H1 (cell line): ENCODE measurements around the gene NID1. TPM values are rescaled to one million over a fixed set of nuclear protein-coding genes. Genes with fewer than 3 reads are reported as not detected.

ENCODE experiments used
- BACH1 ChIP-seq: IDR thresholded peaks from 2 replicates; pipeline ENCODE4 v1.6.1; 2012; ENCODE audit warnings: low read length, improper control_type of control experiment
- CHD1 ChIP-seq: IDR thresholded peaks from 2 replicates; pipeline ENCODE4 v1.6.1; 2012; ENCODE audit warnings: low read depth, low read length, improper control_type of control experiment
- JUND ChIP-seq: IDR thresholded peaks from 2 replicates; pipeline ENCODE4 v1.6.1; 2011; ENCODE audit warnings: mild to moderate bottlenecking, improper control_type of control experiment, low read length
- NRF1 ChIP-seq: IDR thresholded peaks from 2 replicates; pipeline ENCODE4 v1.6.1; 2011; ENCODE audit warnings: mild to moderate bottlenecking, low read depth, low read length, improper control_type of control experiment
- polyA plus RNA-seq, 7 experiments: library from polyadenylated mRNA; depleted of rRNA in 3 of 7; stranded (reverse) in 5 of 7; unstranded in 2 of 7; fragments of >200 nt in 5 of 7; fragments of 200-250 nt in 2 of 7; gene quantifications; 1 replicate in 5 of 7; 2 replicates in 1 of 7; 4 replicates in 1 of 7; pipeline versions ENCODE4 v1.2.1 to v1.2.3, GENCODE V29; 2011 to 2013; ENCODE audit warnings: missing spikeins in 2 of 7, mixed read lengths in 2 of 7
- total RNA-seq: library from RNA; stranded (reverse); fragmentation: NEBNext Ultra II Directional; extraction: Animal tissue kit (Norgen Biotek cat#: 25700); gene quantifications from 2 replicates; pipeline ENCODE4 v1.2.1, GENCODE V29; 2021

Gene NID1
- total and polyA plus RNA-seq, 2 of the 8 experiments (the other 6 are each of a cell fraction or from before 2014, with no cell fraction given): 20.9 to 25.4 TPM

GRCh38 chr1:236111527-236112331 lies 46.8 kb upstream of the NID1 start (continued):
- TF ChIP-seq CHD1 (no peak), NRF1 (no peak), JUND (no peak), BACH1 (no peak)
